Panc1 (cell line): ENCODE measurements around the gene ETHE1. TPM values are rescaled to one million over a fixed set of nuclear protein-coding genes. Genes with fewer than 3 reads are reported as not detected.

ENCODE experiments used
- ATAC-seq: fragments of 200-7000 bp; cut with Tn5 transposase; 2 replicates; pipeline ENCODE4 v1.9.1; 2020; ENCODE audit warnings: mild to moderate bottlenecking, moderate library complexity
- BruUV-seq: library from RNA; stranded (reverse); fragments of 400-500 nt; replicated peaks from 2 replicates; lab custom pipeline; 2021; lab: Mats Ljungman, UMichigan
- CTCF ChIA-PET: fragments of 300-600 bp; sonication (Branson Sonifier 250); formaldehyde crosslinking; loops from one replicate; lab custom pipeline; 2022; ENCODE audit warnings: antibody characterized with exemption; lab: Charles Lee
- POLR2A ChIA-PET: fragments of 300-600 bp; sonication (Branson Sonifier 250); formaldehyde crosslinking; loops from one replicate; lab custom pipeline; 2022; ENCODE audit warnings: antibody characterized with exemption; lab: Charles Lee
- DNase-seq: peaks from one replicate; pipeline ENCODE4 v3.0.0-alpha.2; 2010; ENCODE audit warnings: low read depth, low spot score
- H3K27ac ChIP-seq: 2 replicates; pipeline ENCODE4 v1.5.1; 2011; ENCODE audit warnings: mild to moderate bottlenecking, low read length, inconsistent platforms
- H3K27me3 ChIP-seq: fragments of 200-500 bp; sonication (Bioruptor generic); 2 replicates; pipeline ENCODE4 v1.6.0; 2014; ENCODE audit warnings: low read length, inconsistent platforms; ENCODE audit not compliant: control insufficient read depth, insufficient read depth
- H3K36me3 ChIP-seq: fragments of 200-500 bp; sonication (Bioruptor generic); 2 replicates; pipeline ENCODE4 v1.5.1; 2014; ENCODE audit warnings: inconsistent platforms, mild to moderate bottlenecking, low read length, moderate library complexity; ENCODE audit not compliant: control insufficient read depth, insufficient read depth
- H3K4me1 ChIP-seq: 2 replicates; pipeline ENCODE4 v1.5.1; 2011; ENCODE audit warnings: inconsistent platforms, mild to moderate bottlenecking, low read length, moderate library complexity; ENCODE audit not compliant: control insufficient read depth, insufficient read depth
- H3K4me3 ChIP-seq, 2 experiments: 2 replicates each; pipeline ENCODE4 v1.5.1; 2011 to 2012; ENCODE audit warnings: low read depth in 2 of 2, low read length in 2 of 2, mild to moderate bottlenecking in 2 of 2, inconsistent platforms in 1 of 2, moderate library complexity in 1 of 2
- H3K9me3 ChIP-seq: fragments of 200-500 bp; sonication (Bioruptor generic); 2 replicates; pipeline ENCODE4 v1.5.1; 2014; ENCODE audit warnings: low read depth, mild to moderate bottlenecking, inconsistent platforms, low read length, moderate library complexity; ENCODE audit not compliant: control insufficient read depth, insufficient read depth
- POLR2AphosphoS5 ChIP-seq: IDR thresholded peaks from 2 replicates; pipeline ENCODE4 v1.6.1; 2012; ENCODE audit warnings: mild to moderate bottlenecking, low read depth, low read length, moderate library complexity
- TCF7L2 ChIP-seq: IDR thresholded peaks from 2 replicates; pipeline ENCODE4 v1.6.1; 2011; ENCODE audit warnings: mild to moderate bottlenecking, low read depth, low read length, inconsistent platforms
- in situ Hi-C: cut with HindIII; loops from 2 replicates; pipeline ENCODE4 v1.10.0; 2016; ENCODE audit warnings: low sequenced_read_pairs, low pct_unique_long_range_greater_than_20kb
- intact Hi-C: fragments of 100-400 bp; cut with micrococcal nuclease; formaldehyde crosslinking; loops from one replicate; pipeline ENCODE4 v1.10.0; 2022; ENCODE audit not compliant: unreplicated experiment
- total RNA-seq: library from RNA; stranded (reverse); gene quantifications from one replicate; pipeline ENCODE4 v1.2.1, GENCODE V29; 2021; ENCODE audit not compliant: unreplicated experiment
- TF ChIP-seq, protein P1 (sequence below), 2 experiments: IDR thresholded peaks; 2 replicates each; pipeline ENCODE4 v1.6.1; 2011 to 2012; ENCODE audit warnings: low read depth in 2 of 2, control low read depth in 1 of 2, low read length in 1 of 2, mild to moderate bottlenecking in 1 of 2, moderate library complexity in 1 of 2; ENCODE audit not compliant: insufficient read depth in 1 of 2
- TF ChIP-seq, protein P2 (sequence below): fragments of 450-650 bp; IDR thresholded peaks from 2 replicates; pipeline ENCODE4 v1.5.1; 2017; ENCODE audit warnings: mild to moderate bottlenecking

The ETHE1 gene
- total RNA-seq, 1 experiment from 2014 or later, result 15.6 TPM

DNA sequence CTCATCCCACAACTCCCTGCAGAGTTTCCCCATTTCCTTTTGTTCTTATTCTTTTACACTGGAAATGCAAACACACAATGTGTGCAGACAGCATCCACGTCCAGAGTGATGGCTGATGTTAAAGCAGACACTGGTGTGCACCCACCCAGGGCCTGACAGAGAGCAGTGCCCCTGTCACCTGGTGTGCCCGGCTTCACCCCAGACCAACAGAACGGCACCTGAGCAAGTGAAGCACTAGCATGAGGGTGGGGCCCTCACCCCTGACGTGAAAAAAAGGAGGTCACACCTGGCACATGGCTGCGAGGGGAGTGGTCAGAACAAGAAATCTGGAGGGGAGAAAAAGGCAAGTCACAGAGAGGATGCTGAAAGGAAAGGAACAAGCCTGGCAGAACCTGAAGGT lies 18.3 kb upstream of the ETHE1 start:
- TF ChIP-seq, protein P1, sequence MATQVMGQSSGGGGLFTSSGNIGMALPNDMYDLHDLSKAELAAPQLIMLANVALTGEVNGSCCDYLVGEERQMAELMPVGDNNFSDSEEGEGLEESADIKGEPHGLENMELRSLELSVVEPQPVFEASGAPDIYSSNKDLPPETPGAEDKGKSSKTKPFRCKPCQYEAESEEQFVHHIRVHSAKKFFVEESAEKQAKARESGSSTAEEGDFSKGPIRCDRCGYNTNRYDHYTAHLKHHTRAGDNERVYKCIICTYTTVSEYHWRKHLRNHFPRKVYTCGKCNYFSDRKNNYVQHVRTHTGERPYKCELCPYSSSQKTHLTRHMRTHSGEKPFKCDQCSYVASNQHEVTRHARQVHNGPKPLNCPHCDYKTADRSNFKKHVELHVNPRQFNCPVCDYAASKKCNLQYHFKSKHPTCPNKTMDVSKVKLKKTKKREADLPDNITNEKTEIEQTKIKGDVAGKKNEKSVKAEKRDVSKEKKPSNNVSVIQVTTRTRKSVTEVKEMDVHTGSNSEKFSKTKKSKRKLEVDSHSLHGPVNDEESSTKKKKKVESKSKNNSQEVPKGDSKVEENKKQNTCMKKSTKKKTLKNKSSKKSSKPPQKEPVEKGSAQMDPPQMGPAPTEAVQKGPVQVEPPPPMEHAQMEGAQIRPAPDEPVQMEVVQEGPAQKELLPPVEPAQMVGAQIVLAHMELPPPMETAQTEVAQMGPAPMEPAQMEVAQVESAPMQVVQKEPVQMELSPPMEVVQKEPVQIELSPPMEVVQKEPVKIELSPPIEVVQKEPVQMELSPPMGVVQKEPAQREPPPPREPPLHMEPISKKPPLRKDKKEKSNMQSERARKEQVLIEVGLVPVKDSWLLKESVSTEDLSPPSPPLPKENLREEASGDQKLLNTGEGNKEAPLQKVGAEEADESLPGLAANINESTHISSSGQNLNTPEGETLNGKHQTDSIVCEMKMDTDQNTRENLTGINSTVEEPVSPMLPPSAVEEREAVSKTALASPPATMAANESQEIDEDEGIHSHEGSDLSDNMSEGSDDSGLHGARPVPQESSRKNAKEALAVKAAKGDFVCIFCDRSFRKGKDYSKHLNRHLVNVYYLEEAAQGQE (IDR thresholded peaks at IDR 0.05; ENCODE audit: insufficient read depth in 1 of 2, low read depth in 2 of 2, low read length in 1 of 2), result no peak
- TF ChIP-seq TCF7L2 (no peak), POLR2AphosphoS5 (no peak)
- ChIA-PET POLR2A (no interaction called here), CTCF (no interaction called here)
- Histone ChIP-seq H3K4me3 (no peak overlapping the region), H3K27me3 (no peaks in the 10 kb centered on the region), H3K9me3 (no peaks in the 10 kb centered on the region), H3K36me3 (no peaks in the 10 kb centered on the region), H3K4me1 (no peaks in the 10 kb centered on the region), H3K27ac (no peak overlapping the region)
- intact Hi-C loops (no loop called here), in situ Hi-C loops (no loop called here)
- BruUV-seq, result no TSS peak
- DNase-seq (no peak), ATAC-seq (no peak)

DNA sequence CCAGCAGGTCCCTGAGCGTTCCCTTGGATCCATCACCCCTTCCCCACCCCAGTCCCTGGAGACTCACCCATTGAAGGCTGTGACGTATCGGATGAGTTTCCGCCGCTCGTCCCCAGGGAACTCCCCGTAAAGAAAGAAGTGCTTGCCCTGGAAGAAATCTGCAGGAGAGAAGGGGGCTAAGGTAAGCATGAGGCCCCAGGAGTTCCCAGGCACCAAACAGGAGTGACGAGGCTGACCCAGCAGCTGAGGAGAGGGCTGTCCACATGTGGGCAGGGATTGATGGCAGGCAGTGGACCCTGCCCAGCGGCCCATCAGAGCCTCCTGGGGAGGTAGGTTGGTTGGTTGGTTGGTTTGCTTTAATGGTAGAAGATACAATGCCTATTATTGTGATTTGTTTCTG lies 17.1 kb upstream of the ETHE1 start:
- DNase-seq (no peak), ATAC-seq (no peak)
- in situ Hi-C loops (no loop called here), intact Hi-C loops (no loop called here)
- TF ChIP-seq, protein P2, sequence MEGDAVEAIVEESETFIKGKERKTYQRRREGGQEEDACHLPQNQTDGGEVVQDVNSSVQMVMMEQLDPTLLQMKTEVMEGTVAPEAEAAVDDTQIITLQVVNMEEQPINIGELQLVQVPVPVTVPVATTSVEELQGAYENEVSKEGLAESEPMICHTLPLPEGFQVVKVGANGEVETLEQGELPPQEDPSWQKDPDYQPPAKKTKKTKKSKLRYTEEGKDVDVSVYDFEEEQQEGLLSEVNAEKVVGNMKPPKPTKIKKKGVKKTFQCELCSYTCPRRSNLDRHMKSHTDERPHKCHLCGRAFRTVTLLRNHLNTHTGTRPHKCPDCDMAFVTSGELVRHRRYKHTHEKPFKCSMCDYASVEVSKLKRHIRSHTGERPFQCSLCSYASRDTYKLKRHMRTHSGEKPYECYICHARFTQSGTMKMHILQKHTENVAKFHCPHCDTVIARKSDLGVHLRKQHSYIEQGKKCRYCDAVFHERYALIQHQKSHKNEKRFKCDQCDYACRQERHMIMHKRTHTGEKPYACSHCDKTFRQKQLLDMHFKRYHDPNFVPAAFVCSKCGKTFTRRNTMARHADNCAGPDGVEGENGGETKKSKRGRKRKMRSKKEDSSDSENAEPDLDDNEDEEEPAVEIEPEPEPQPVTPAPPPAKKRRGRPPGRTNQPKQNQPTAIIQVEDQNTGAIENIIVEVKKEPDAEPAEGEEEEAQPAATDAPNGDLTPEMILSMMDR, result no peak
- TF ChIP-seq, protein P1 (IDR thresholded peaks at IDR 0.05; ENCODE audit: insufficient read depth in 1 of 2, low read depth in 2 of 2, low read length in 1 of 2), result no peak
- POLR2A ChIA-PET, result no interaction called here
- Histone ChIP-seq H3K27me3 (no peaks in the 10 kb centered on the region), H3K4me1 (no peaks in the 10 kb centered on the region), H3K9me3 (no peaks in the 10 kb centered on the region), H3K4me3 (no peak overlapping the region), H3K36me3 (no peaks in the 10 kb centered on the region), H3K27ac (no peak overlapping the region)
- CTCF ChIA-PET, result no interaction called here
- no TSS peak for BruUV-seq
